ENCODE data around the gene SLC16A12.

SLC16A12 gene

DNA sequence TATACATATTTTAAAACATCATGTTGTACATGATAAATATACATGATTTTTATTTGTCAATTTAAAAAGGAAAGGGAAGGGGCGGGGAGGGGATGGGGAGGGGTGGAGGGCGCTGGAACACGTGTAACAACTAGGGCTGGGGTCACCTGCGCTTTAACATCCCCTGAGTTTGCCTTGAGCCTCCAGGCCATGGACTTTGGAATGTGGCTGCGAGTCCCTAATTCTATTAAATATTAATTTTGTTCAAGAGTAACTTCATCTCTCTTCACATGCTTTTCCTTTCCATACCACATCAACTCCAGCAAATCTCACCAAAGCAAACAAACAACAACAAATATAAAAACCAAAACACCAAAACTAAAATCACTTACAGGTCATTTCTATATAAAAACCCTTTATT, 110.4 kb downstream of the SLC16A12 start:
- no peak for TF ChIP-seq SIN3A (IDR thresholded peaks at IDR 0.05; ENCODE audit: borderline replicate concordance, insufficient read depth, low read length)
- TF ChIP-seq TAF1 (IDR thresholded peaks at IDR 0.05; ENCODE audit: borderline replicate concordance, insufficient read depth, low read length): no peak
- TF ChIP-seq FOXP2 (optimal IDR thresholded peaks at IDR 0.05; ENCODE audit: borderline replicate concordance, extremely low read depth, extremely low read length, insufficient read depth): no peak
- TF ChIP-seq, protein P1, sequence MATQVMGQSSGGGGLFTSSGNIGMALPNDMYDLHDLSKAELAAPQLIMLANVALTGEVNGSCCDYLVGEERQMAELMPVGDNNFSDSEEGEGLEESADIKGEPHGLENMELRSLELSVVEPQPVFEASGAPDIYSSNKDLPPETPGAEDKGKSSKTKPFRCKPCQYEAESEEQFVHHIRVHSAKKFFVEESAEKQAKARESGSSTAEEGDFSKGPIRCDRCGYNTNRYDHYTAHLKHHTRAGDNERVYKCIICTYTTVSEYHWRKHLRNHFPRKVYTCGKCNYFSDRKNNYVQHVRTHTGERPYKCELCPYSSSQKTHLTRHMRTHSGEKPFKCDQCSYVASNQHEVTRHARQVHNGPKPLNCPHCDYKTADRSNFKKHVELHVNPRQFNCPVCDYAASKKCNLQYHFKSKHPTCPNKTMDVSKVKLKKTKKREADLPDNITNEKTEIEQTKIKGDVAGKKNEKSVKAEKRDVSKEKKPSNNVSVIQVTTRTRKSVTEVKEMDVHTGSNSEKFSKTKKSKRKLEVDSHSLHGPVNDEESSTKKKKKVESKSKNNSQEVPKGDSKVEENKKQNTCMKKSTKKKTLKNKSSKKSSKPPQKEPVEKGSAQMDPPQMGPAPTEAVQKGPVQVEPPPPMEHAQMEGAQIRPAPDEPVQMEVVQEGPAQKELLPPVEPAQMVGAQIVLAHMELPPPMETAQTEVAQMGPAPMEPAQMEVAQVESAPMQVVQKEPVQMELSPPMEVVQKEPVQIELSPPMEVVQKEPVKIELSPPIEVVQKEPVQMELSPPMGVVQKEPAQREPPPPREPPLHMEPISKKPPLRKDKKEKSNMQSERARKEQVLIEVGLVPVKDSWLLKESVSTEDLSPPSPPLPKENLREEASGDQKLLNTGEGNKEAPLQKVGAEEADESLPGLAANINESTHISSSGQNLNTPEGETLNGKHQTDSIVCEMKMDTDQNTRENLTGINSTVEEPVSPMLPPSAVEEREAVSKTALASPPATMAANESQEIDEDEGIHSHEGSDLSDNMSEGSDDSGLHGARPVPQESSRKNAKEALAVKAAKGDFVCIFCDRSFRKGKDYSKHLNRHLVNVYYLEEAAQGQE (IDR thresholded peaks at IDR 0.05; ENCODE audit: insufficient read depth in 1 of 2, low read depth in 2 of 2, low read length in 2 of 2): no peak
- TF ChIP-seq POLR2AphosphoS5 (IDR thresholded peaks at IDR 0.05; ENCODE audit: low read depth, low read length): no peak

DNA sequence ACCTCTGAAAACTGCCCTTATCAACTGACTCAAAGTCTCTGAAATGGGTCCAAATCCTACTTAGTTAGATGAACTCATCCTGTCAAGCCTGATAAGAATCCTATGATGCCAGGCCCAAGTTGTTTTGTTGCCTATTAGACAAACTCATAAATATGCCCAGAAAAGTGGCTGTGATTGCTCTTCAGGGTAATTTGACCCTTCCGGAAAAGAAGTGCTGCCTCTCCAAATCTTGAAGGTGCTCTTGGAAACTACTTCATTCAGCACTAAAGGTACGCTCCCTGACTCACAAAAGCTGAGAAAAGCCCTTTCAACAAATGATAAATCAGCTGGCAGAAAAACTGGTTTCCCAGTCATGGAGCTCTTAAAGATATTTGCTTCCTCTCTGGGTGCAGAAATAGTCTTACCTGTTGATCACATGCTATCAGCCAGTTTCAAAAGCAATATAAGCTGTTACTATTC, 114.3 kb downstream of the SLC16A12 start:
- no peak for TF ChIP-seq FOXP2 (optimal IDR thresholded peaks at IDR 0.05; ENCODE audit: borderline replicate concordance, extremely low read depth, extremely low read length, insufficient read depth)
- no peak for TF ChIP-seq SIN3A (IDR thresholded peaks at IDR 0.05; ENCODE audit: borderline replicate concordance, insufficient read depth, low read length)
- no peak for TF ChIP-seq TAF1 (IDR thresholded peaks at IDR 0.05; ENCODE audit: borderline replicate concordance, insufficient read depth, low read length)
- TF ChIP-seq, protein P1 (IDR thresholded peaks at IDR 0.05; ENCODE audit: insufficient read depth in 1 of 2, low read depth in 2 of 2, low read length in 2 of 2): no peak
- no peak for TF ChIP-seq POLR2AphosphoS5 (IDR thresholded peaks at IDR 0.05; ENCODE audit: low read depth, low read length)

DNA sequence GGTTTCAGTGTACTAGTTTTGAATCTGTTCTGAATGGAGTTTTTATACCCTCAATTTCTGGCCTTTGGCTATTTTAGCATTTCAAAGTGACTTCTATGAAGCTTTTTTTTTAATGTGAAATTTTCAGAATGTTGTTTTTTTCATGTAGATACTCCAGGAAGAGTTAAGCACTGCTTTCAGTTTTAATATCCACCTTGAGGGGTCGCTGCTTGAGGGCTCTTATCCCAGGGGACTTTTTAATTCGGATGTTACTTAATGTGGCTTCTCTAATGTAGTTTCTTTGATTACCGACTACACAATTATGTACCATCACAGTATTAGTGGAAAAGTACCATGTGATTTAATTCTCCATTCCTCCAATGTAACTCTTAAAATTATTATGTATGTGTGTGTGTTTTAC, 115.8 kb downstream of the SLC16A12 start:
- TF ChIP-seq, protein P1 (IDR thresholded peaks at IDR 0.05; ENCODE audit: insufficient read depth in 1 of 2, low read depth in 2 of 2, low read length in 2 of 2): no peak
- no peak for TF ChIP-seq TAF1 (IDR thresholded peaks at IDR 0.05; ENCODE audit: borderline replicate concordance, insufficient read depth, low read length)
- TF ChIP-seq POLR2AphosphoS5 (IDR thresholded peaks at IDR 0.05; ENCODE audit: low read depth, low read length): no peak
- no peak for TF ChIP-seq SIN3A (IDR thresholded peaks at IDR 0.05; ENCODE audit: borderline replicate concordance, insufficient read depth, low read length)
- TF ChIP-seq FOXP2 (optimal IDR thresholded peaks at IDR 0.05; ENCODE audit: borderline replicate concordance, extremely low read depth, extremely low read length, insufficient read depth): no peak

DNA sequence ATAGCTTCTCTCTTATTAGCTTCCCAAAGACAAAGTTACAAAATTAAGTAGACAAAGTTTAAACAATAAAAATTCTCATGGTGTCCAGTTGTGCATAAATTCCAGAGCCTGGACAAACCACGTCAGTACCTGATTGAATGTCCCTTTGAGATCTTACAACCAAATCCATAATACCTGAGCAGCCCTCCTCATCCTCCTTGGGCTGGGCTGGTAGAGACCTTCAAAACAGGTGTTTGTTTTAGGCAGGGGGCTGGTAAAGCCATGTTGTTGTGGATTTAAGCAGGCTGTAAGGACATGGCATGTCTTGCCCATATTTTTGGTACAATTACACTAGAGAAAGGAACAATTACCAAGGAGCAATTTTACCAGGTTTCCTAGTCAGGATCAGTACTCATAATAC, 118.9 kb downstream of the SLC16A12 start:
- TF ChIP-seq, protein P1 (IDR thresholded peaks at IDR 0.05; ENCODE audit: insufficient read depth in 1 of 2, low read depth in 2 of 2, low read length in 2 of 2): no peak
- TF ChIP-seq SIN3A (IDR thresholded peaks at IDR 0.05; ENCODE audit: borderline replicate concordance, insufficient read depth, low read length) (no peak), POLR2AphosphoS5 (IDR thresholded peaks at IDR 0.05; ENCODE audit: low read depth, low read length) (no peak), TAF1 (IDR thresholded peaks at IDR 0.05; ENCODE audit: borderline replicate concordance, insufficient read depth, low read length) (no peak), FOXP2 (optimal IDR thresholded peaks at IDR 0.05; ENCODE audit: borderline replicate concordance, extremely low read depth, extremely low read length, insufficient read depth) (no peak)

Data from PFSK-1 (cell line).